ENCODE measurements around the gene GKN2. TPM values are rescaled to one million over a fixed set of nuclear protein-coding genes. Genes with fewer than 3 reads are reported as not detected.

GKN2 gene
- total and polyA plus RNA-seq, 9 of the 15 experiments (the other 6 are each of a cell fraction or from before 2014, with no cell fraction given): not detected

DNA sequence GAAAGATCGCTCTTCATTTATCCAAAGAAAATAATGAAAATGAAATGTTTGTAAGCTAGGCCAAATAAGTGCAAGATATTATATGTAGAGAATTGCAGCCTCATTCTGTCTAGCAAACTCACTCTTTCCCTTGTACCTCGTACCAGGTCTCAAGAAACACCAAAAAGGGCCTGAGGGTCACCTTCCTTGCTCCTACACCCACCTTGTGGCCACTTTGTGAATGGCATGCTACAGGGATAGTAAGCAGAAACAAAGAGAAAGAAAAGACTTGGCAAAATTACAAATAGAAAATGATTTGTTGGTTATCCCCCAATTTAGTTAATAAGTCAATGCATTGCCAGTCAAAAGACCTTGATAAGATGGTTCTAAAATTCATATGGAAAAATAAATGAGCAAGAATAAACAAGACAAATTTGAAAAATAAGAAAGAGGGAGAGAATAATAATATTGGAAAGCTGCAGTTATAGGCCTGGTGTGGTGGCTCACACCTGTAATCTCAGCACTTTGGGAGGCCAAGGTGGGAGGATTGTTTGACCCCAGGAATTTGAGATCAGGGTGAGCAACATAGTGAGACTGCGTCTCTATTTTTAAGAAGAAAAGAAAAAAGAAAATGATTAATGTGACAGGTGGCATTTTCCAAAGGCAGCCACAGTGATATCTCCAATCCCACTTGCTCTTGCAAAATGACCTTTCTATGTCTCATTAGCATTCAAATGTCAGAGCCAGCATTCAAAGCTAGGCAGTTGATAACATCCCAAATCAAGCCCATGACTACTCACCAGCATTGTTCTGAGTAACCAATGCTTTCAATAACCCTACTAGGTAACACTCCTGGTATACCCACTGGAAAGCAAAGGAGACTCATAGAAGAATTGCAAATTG lies 42.7 kb downstream of the GKN2 start (continued):
- no peak for TF ChIP-seq ZNF165 (CRISPR knock-in tag; IDR thresholded peaks at IDR 0.05; ENCODE audit: borderline replicate concordance)
- TF ChIP-seq ESRRA (IDR thresholded peaks at IDR 0.05; ENCODE audit: borderline replicate concordance, low read depth): 0 out of 2 replicates have a peak, but pooled peaks have one; percentile 26
- TF ChIP-seq NFE2 (IDR thresholded peaks at IDR 0.05; ENCODE audit: low read depth): peak; percentile 32; the same call in 1 of the 2 replicates
- peak; percentile 37; the same call in 1 of the 2 replicates for TF ChIP-seq CBFA2T3 (IDR thresholded peaks at IDR 0.05)
- TF ChIP-seq CUX1 (CRISPR knock-in tag; IDR thresholded peaks at IDR 0.05): 0 out of 2 replicates have a peak, but pooled peaks have one; percentile 11
- TF ChIP-seq BDP1 (IDR thresholded peaks at IDR 0.05; ENCODE audit: insufficient read depth, insufficient read length): no peak
- TF ChIP-seq ZNF695 (CRISPR knock-in tag; IDR thresholded peaks at IDR 0.05): no peak
- no peak for TF ChIP-seq CBX8 (IDR thresholded peaks at IDR 0.05; ENCODE audit: borderline replicate concordance, extremely low read depth, low read depth, low read length, poor library complexity, severe bottlenecking)
- TF ChIP-seq, protein P1, sequence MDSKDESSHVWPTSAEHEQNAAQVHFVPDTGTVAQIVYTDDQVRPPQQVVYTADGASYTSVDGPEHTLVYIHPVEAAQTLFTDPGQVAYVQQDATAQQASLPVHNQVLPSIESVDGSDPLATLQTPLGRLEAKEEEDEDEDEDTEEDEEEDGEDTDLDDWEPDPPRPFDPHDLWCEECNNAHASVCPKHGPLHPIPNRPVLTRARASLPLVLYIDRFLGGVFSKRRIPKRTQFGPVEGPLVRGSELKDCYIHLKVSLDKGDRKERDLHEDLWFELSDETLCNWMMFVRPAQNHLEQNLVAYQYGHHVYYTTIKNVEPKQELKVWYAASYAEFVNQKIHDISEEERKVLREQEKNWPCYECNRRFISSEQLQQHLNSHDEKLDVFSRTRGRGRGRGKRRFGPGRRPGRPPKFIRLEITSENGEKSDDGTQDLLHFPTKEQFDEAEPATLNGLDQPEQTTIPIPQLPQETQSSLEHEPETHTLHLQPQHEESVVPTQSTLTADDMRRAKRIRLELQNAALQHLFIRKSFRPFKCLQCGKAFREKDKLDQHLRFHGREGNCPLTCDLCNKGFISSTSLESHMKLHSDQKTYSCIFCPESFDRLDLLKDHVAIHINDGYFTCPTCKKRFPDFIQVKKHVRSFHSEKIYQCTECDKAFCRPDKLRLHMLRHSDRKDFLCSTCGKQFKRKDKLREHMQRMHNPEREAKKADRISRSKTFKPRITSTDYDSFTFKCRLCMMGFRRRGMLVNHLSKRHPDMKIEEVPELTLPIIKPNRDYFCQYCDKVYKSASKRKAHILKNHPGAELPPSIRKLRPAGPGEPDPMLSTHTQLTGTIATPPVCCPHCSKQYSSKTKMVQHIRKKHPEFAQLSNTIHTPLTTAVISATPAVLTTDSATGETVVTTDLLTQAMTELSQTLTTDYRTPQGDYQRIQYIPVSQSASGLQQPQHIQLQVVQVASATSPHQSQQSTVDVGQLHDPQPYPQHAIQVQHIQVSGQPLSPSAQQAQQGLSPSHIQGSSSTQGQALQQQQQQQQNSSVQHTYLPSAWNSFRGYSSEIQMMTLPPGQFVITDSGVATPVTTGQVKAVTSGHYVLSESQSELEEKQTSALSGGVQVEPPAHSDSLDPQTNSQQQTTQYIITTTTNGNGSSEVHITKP (IDR thresholded peaks at IDR 0.05; ENCODE audit: partially characterized antibody): no peak
- TF ChIP-seq HDGF (IDR thresholded peaks at IDR 0.05): no peak
- no peak for TF ChIP-seq ID3 (CRISPR knock-in tag; IDR thresholded peaks at IDR 0.05)
- peak; percentile 97 for TF ChIP-seq ID3 (tag; IDR thresholded peaks at IDR 0.05)
- TF ChIP-seq THRAP3 (IDR thresholded peaks at IDR 0.05; ENCODE audit: borderline replicate concordance): no peak
- TF ChIP-seq, protein P2, sequence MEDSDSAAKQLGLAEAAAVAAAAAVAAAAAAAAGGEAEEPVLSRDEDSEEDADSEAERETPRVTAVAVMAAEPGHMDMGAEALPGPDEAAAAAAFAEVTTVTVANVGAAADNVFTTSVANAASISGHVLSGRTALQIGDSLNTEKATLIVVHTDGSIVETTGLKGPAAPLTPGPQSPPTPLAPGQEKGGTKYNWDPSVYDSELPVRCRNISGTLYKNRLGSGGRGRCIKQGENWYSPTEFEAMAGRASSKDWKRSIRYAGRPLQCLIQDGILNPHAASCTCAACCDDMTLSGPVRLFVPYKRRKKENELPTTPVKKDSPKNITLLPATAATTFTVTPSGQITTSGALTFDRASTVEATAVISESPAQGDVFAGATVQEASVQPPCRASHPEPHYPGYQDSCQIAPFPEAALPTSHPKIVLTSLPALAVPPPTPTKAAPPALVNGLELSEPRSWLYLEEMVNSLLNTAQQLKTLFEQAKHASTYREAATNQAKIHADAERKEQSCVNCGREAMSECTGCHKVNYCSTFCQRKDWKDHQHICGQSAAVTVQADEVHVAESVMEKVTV (CRISPR knock-in tag; IDR thresholded peaks at IDR 0.05): peak; percentile 67; the same call in 1 of the 2 replicates

Data from K562 (cell line).